ENCODE measurements around the gene HLA-DMB.

GRCh38 chr6:32945108-32945760 lies 4.4 kb upstream of the HLA-DMB start:
- TF ChIP-seq, protein P1, sequence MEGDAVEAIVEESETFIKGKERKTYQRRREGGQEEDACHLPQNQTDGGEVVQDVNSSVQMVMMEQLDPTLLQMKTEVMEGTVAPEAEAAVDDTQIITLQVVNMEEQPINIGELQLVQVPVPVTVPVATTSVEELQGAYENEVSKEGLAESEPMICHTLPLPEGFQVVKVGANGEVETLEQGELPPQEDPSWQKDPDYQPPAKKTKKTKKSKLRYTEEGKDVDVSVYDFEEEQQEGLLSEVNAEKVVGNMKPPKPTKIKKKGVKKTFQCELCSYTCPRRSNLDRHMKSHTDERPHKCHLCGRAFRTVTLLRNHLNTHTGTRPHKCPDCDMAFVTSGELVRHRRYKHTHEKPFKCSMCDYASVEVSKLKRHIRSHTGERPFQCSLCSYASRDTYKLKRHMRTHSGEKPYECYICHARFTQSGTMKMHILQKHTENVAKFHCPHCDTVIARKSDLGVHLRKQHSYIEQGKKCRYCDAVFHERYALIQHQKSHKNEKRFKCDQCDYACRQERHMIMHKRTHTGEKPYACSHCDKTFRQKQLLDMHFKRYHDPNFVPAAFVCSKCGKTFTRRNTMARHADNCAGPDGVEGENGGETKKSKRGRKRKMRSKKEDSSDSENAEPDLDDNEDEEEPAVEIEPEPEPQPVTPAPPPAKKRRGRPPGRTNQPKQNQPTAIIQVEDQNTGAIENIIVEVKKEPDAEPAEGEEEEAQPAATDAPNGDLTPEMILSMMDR (IDR thresholded peaks at IDR 0.05) = no peak
- TF ChIP-seq POLR2A (IDR thresholded peaks at IDR 0.05; ENCODE audit: low read depth) = no peak
- TF ChIP-seq POLR2AphosphoS5 (IDR thresholded peaks at IDR 0.05) = no peak

Data from esophagus muscularis mucosa (tissue), 3 donors.